ENCODE data around the gene STRN.

DNA sequence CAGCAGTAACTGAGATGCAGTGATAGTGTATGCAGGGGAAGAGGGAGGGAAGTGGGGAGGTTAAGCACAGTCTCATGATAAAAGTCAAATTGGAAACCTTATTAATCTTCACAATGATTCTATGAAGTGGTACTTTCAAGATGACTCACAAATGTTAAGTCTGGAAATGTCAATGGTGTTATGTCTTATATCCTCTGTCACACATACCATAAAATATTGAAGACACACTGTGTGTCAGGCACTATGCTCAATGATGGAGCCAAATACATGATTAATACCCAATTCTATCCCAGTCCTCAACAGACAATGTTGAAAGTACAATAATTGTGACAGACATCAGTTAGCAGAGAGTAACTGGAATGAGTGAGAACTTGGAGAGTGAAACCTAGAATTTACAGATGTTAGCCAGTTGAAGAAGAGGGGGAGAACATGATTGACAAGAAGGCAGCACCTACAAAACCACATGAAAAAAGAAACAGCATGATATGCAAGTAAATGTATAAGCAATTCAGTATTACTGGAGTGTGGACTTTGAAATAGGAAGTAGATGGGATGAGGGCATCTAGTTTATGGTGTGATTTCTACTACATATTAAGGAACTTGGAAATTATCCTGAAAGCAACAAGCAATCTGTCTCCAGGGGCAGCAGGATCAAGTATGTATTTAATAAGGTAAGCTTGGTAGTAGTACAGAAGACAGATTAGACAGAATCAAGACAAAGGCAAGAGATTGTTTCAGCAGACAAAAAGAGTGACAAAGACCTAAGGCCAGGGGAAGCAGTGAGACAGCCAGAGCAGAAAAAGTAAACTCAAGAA lies 107.6 kb downstream of the STRN start:
- TF ChIP-seq, protein P1, sequence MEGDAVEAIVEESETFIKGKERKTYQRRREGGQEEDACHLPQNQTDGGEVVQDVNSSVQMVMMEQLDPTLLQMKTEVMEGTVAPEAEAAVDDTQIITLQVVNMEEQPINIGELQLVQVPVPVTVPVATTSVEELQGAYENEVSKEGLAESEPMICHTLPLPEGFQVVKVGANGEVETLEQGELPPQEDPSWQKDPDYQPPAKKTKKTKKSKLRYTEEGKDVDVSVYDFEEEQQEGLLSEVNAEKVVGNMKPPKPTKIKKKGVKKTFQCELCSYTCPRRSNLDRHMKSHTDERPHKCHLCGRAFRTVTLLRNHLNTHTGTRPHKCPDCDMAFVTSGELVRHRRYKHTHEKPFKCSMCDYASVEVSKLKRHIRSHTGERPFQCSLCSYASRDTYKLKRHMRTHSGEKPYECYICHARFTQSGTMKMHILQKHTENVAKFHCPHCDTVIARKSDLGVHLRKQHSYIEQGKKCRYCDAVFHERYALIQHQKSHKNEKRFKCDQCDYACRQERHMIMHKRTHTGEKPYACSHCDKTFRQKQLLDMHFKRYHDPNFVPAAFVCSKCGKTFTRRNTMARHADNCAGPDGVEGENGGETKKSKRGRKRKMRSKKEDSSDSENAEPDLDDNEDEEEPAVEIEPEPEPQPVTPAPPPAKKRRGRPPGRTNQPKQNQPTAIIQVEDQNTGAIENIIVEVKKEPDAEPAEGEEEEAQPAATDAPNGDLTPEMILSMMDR (IDR thresholded peaks at IDR 0.05): no peak
- TF ChIP-seq POLR2A (IDR thresholded peaks at IDR 0.05): no peak

All from thyroid gland (tissue), 4 donors.